Stromal cell of bone marrow (primary cell): ENCODE data around the gene UFSP1.
"Not testable (repeated sequence)": the region's sequence is repeated elsewhere in the genome, so short reads cannot be mapped to it uniquely, and the experiment has no call there.

ENCODE experiments used
- DNase-seq: peaks from one replicate; pipeline ENCODE4 v3.0.0-alpha.2; 2012; ENCODE audit warnings: low read depth

The UFSP1 gene

DNA sequence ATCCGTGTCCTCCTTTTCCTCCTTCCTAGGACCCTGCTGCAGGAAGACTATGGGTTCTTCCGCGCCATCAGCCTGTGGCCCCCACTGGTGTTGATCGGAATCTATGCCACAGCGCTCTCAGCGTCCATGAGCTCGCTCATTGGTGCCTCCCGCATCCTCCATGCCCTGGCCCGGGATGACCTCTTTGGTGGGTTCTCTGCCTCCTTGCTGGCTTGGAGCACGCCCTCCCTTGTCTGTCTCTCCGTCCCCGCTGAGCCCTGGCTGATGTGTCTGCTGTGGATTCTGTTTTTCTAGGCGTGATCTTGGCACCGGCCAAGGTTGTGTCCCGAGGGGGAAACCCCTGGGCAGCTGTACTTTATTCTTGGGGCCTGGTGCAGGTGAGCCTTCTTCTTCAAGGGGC, 29.7 kb downstream of the UFSP1 start:
- DNase-seq = no peak

DNA sequence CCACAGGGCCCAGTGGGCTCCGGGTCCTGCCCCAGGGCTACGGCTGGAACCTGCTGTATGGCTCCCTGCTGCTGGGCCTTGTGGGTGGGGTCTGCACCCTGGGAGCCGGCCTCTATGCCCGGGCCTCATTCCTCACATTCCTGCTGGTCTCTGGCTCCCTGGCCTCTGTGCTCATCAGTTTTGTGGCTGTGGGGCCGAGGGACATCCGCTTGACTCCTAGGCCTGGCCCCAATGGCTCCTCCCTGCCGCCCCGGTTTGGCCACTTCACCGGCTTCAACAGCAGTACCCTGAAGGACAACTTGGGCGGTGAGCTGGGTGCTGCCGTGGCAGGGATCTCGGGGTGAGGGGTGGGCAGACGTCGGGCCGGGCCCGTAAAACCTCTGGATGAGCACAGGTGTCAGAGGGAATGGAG, 32.6 kb downstream of the UFSP1 start:
- no peak for DNase-seq

DNA sequence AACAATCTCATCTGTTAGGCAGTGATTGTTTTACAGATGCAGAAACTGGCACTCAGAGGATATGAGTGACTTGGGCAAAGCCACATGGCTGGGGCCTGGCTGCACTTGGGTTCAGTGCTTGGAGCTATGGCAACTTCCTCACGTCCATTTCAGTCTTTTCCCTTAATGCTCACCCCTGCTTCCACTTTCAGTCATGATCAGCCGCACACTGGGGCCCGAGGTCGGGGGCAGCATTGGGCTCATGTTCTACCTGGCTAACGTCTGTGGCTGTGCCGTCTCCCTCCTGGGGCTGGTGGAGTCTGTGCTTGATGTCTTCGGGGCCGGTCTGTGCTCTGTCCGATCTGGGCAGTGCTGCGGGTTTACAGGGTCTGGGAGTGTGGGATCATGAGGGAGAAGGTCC, 34.0 kb downstream of the UFSP1 start:
- DNase-seq = no peak

DNA sequence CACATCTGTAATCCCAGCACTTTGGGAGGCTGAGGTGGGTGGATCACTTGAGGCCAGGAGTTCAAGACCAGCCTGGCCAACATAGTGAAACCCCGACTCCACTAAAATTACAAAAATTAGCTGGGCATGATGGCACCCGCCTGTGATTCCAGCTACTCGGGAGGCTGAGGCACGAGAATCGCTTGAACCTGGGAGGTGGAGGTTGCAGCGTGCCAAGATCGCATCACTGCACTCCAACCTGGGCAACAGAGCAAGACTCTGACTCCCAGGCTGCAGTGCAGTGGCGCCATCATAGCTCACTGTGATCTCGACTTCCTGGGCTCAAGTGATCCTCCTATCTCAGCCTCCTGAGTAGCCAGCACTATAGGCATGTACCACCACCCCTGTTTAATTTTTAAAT, 34.6 kb downstream of the UFSP1 start:
- not testable (repeated sequence) for DNase-seq

DNA sequence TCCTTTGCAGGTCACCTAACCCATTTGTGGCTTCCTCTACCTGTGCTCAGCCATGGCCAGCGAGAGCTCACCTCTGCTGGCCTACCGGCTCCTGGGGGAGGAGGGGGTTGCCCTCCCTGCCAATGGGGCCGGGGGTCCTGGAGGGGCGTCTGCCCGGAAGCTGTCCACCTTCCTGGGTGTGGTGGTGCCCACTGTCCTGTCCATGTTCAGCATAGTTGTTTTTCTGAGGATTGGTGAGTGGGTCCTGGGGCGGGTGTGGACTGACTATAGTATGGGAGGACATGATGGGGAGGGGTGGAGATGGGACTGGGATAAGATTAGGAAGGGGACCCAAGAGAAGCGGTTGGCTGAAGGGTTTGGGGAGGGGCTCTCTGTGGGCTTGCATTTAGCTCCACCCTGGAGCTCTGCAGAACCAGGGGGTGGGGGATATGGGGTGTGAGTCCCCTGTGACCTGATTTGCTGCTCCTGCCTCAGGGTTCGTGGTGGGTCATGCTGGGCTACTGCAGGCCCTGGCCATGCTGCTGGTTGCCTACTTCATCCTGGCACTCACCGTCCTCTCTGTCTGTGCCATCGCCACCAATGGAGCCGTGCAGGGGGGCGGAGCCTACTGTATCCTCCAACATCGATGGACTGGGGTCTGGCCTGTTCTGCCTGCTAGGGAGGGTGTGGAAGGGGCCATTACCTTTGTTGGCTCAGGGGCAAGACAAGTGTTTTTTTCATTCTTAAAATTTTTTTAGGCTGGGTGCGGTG, 35.2 kb downstream of the UFSP1 start:
- no peak for DNase-seq

DNA sequence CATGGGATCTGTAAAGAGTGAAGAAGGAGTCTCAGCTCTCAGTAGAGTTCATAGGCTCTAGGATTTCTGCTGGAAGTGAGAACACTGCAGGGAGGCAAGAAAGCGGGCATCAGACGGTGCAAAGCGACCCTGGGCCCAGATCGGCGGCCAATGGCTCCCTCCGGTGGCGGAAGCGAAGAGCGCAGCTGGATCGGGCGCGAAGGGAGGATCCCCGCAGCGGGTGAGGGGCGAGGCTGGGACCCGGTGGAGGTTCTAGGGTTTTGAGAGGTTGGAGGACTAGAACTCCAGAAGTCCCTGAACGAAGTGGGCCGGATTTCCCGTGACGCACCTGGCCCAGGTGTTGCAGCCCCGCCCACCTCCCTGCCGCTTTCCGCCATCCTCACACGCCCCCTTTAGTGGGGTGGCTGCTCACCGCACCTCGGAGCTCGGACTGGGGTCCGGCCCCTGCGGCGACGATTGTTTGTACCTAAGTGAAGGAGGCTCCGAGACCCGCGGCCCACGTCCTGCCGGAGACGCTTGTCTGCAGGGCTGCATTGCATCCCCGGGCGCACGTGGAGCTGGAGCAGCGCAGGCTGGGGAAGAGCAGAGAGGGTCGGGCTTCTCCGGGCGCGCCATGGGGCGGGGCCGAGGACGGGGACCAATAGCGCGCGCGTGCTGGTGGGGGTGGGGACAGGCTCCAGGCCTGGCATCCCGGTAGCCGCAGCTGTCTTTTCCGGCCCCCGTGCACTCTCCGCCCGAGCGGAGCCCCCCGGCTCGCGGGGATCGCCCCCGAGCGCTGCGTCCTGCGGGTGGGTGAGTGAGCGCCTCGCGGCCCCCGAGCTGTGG, 37.3 kb downstream of the UFSP1 start, which contains the start of gene SLC12A9:
Gene SLC12A9 (plus strand): TSS at position 666 of the 825 bp plus-strand sequence. CDS start 1,485 bp downstream, outside the sequence.
- DNase-seq = peak; percentile 84

DNA sequence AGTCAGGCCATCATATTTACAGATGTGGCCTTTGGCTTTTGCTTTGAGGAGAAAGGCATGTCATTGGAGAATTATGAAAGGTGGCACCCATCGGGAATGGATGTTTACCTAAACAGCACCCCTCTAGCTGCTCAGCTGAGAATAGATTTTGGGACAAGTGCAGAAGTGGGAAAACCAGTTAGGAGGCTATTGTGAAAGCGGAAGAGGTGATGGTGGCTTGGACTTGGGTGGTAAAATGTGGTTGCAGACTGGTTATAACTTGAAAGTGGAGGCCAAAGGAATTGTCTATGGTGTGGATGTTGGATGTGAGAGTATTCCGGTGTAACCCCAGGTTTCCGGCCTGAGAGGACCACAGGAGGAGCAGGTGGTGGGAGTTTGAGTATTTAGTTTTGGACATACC, 42.2 kb downstream of the UFSP1 start:
- DNase-seq = no peak

DNA sequence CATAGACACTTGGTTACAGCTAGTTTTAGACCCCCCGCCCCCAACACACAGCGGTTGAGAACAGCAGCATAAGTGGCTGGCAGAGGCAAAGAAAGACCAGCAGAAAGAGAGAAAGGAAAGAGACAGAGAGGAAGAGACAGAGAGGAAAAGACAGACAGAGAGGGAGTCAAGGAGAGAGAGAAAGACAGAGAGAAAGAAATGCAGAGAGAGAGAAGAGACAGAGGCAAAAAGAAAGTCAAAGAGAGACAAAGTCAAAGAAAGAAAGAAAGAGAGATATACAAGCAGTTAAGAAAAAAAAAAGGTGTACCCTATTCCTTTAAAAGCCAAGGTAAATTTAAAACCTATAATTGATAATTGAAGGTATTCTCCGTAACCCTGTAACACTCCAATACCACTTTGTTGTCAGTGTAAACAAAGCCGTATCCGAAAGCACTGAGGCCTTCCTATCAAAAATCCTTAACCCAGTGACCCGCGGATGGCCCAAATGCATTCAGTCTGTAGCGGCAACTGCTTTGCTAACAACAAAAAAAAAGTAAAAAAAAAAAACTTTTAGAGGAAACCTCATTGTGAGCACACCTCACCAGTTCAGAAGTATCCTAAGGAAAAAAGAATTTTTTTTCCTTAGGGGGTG, 48.9 kb downstream of the UFSP1 start:
- DNase-seq = no peak

DNA sequence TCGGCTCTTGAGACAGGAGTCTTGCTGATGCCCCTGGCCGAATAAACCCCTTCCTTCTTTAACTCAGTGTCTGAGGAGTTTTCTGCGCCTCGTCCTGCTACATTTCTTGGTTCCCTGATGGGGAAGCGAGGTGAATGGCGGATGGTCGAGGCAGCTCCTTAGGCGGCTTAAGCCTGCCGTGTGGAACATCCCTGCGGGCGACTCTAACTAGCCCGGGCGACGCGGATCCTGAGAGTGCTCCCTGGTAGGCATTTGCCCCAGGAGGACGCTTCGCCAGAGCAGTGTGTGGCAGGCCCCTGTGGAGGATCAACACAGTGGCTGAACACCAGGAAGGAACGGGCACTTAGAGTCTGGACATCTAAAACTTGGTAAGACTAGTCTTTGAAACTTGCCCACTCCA, 50.2 kb downstream of the UFSP1 start:
- no peak for DNase-seq
